GM12873 (cell line): ENCODE results near the gene AKR1C8.

ENCODE experiments used
- CTCF ChIP-seq: IDR thresholded peaks from 2 replicates; pipeline ENCODE4 v1.5.1; 2012; ENCODE audit warnings: low read depth, mild to moderate bottlenecking, moderate library complexity, low read length, control low read depth; ENCODE audit not compliant: insufficient read depth; ENCODE audit errors: missing control alignments

Gene AKR1C8

GRCh38 chr10:5157501-5157900 lies 27.4 kb downstream of the AKR1C8 start:
- no peak for TF ChIP-seq CTCF

GRCh38 chr10:5155951-5156350 lies 29.0 kb downstream of the AKR1C8 start:
- TF ChIP-seq CTCF, result no peak

GRCh38 chr10:5151076-5151475 lies 33.9 kb downstream of the AKR1C8 start:
- no peak for TF ChIP-seq CTCF

- no peak for TF ChIP-seq CTCF
These were observed 36.3 kb downstream of the AKR1C8 start for GRCh38 chr10:5148678-5149032.

- no peak for TF ChIP-seq CTCF
These were observed 36.8 kb downstream of the AKR1C8 start for GRCh38 chr10:5147981-5148677.

DNA sequence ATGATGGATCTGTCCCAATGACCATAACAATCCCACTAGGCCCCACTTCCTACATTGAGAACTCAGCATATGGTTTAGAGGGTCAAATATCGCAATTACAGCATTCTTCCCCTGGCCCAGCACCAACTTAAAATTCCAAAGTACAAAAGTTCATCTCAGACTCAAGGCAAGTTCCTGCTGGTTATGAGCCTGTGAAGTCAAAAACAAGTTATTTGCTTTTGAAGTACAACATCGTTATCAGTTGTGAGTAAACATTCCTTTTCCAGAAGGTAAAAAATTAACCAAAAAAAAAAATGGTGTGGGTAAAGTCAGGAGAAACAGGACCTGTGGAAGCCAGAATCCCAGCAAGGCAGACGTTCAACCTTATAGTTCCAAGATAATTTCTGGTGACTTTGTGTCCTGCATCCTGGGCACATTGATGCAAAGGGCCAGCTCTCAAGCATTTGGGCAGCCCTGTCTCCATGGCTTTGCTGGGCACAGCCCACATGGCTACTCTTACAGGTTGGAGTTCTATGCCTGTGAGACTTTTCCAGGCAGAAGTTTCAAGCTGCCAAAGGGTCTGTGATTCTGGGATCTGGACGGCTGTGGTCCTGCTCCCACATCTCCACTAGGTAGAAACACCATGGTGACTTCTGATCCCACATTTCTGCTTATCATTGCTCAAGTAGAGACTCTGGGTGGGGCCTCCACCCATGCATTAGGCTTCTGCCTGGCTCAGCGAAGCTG lies 37.5 kb downstream of the AKR1C8 start:
- TF ChIP-seq CTCF, result no peak

DNA sequence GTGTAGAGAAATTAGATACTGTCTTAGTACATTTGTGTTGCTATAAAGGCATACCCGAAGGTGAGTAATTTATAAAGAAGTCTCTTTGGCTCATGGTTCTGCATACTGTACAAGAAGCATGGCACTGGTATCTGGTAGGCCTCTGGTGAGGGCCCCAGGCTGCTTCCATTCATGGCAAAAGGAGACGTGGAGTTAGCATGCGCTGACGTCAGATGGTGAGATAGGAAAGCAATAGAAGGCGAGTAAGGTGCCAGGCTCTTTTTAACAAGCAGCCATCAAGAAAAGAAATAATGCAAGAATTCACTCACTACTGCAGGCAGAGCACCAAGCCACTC lies 38.1 kb downstream of the AKR1C8 start:
- TF ChIP-seq CTCF, result no peak
